GM18520 (cell line): ENCODE data around the gene SFMBT1.
"Not testable (repeated sequence)": the region's sequence is repeated elsewhere in the genome, so short reads cannot be mapped to it uniquely, and the experiment has no call there.

Experiments
- ATAC-seq: cut with Tn5 transposase; IDR thresholded peaks from one replicate; pipeline ENCODE4 v1.9.1; 2021; ENCODE audit not compliant: unreplicated experiment

SFMBT1 gene

GRCh38 chr3:53039376-53039752 is 6.5 kb downstream of the SFMBT1 start:
- ATAC-seq = no peak

GRCh38 chr3:53038679-53039375 is 7.0 kb downstream of the SFMBT1 start:
- no peak for ATAC-seq

- no peak for ATAC-seq
Measured at GRCh38 chr3:53035825-53036619, 9.9 kb downstream of the SFMBT1 start.

GRCh38 chr3:53035018-53035417 is 10.9 kb downstream of the SFMBT1 start:
- ATAC-seq = not testable (repeated sequence)

- not testable (repeated sequence) for ATAC-seq
Measured at GRCh38 chr3:53034411-53034810, 11.5 kb downstream of the SFMBT1 start.

- ATAC-seq = no peak
Measured at GRCh38 chr3:53032609-53033008, 13.3 kb downstream of the SFMBT1 start.

- ATAC-seq = no peak
Measured at GRCh38 chr3:53030619-53031449, 15.0 kb downstream of the SFMBT1 start.

GRCh38 chr3:53028641-53029040 is 17.2 kb downstream of the SFMBT1 start:
- ATAC-seq = no peak

- no peak for ATAC-seq
Measured at GRCh38 chr3:53027254-53027844, 18.5 kb downstream of the SFMBT1 start.

- ATAC-seq = no peak
Measured at GRCh38 chr3:53026382-53027162, 19.3 kb downstream of the SFMBT1 start.

- no peak for ATAC-seq
Measured at GRCh38 chr3:53024315-53024714, 21.6 kb downstream of the SFMBT1 start.

- no peak for ATAC-seq
Measured at GRCh38 chr3:53023072-53023823, 22.6 kb downstream of the SFMBT1 start.

- no peak for ATAC-seq
Measured at GRCh38 chr3:53022647-53023046, 23.2 kb downstream of the SFMBT1 start.

- ATAC-seq = no peak
Measured at GRCh38 chr3:53016236-53016635, 29.6 kb downstream of the SFMBT1 start.

- no peak for ATAC-seq
Measured at GRCh38 chr3:53011324-53011723, 34.5 kb downstream of the SFMBT1 start.

- no peak for ATAC-seq
Measured at GRCh38 chr3:53009826-53010539, 35.9 kb downstream of the SFMBT1 start.

- ATAC-seq = no peak
Measured at GRCh38 chr3:53008932-53009331, 36.9 kb downstream of the SFMBT1 start.

- ATAC-seq = no peak
Measured at GRCh38 chr3:53005854-53006513, 39.9 kb downstream of the SFMBT1 start.

GRCh38 chr3:53005338-53005737 is 40.5 kb downstream of the SFMBT1 start:
- ATAC-seq = no peak
